Stimulated activated CD4-positive, alpha-beta T cell treated with anti-CD3 and anti-CD28 coated beads, TNF-alpha, amount 100 ng/mL, for 48 hours (primary cell): ENCODE data around the gene ALKBH5.
"Not testable (repeated sequence)": the region's sequence is repeated elsewhere in the genome, so short reads cannot be mapped to it uniquely, and the experiment has no call there.

ENCODE experiments used
- DNase-seq, 3 donors: peaks; one replicate each; pipeline ENCODE4 v3.0.0-alpha.2; 2020; ENCODE audit warnings: low read depth in 3 of 3

The ALKBH5 gene

GRCh38 chr17:18185832-18186626, 2.4 kb downstream of the ALKBH5 start:
- no peak for DNase-seq

- no peak for DNase-seq
Measured at GRCh38 chr17:18186627-18186982, 3.0 kb downstream of the ALKBH5 start.

GRCh38 chr17:18187226-18187625, 3.6 kb downstream of the ALKBH5 start:
- no peak for DNase-seq

GRCh38 chr17:18187821-18188761, 4.5 kb downstream of the ALKBH5 start:
- DNase-seq = peak in 1 of 3 donors; percentile 11

- no peak for DNase-seq
Measured at GRCh38 chr17:18190628-18191235, 7.1 kb downstream of the ALKBH5 start.

GRCh38 chr17:18191236-18191667, 7.6 kb downstream of the ALKBH5 start:
- DNase-seq = no peak

- no peak for DNase-seq
Measured at GRCh38 chr17:18191967-18192366, 8.3 kb downstream of the ALKBH5 start.

GRCh38 chr17:18194394-18194793, 10.8 kb downstream of the ALKBH5 start:
- no peak for DNase-seq

- no peak for DNase-seq
Measured at GRCh38 chr17:18194804-18195203, 11.2 kb downstream of the ALKBH5 start.

- no peak for DNase-seq
Measured at GRCh38 chr17:18195246-18195645, 11.6 kb downstream of the ALKBH5 start.

- no peak for DNase-seq
Measured at GRCh38 chr17:18197535-18198194, 14.0 kb downstream of the ALKBH5 start.

- no peak for DNase-seq
Measured at GRCh38 chr17:18198530-18198929, 14.9 kb downstream of the ALKBH5 start.

- no peak for DNase-seq
Measured at GRCh38 chr17:18201108-18201507, 17.5 kb downstream of the ALKBH5 start.

- DNase-seq = no peak
Measured at GRCh38 chr17:18203308-18203707, 19.7 kb downstream of the ALKBH5 start.

- DNase-seq = no peak
Measured at GRCh38 chr17:18205861-18206260, 22.2 kb downstream of the ALKBH5 start.

GRCh38 chr17:18206962-18207361, 23.3 kb downstream of the ALKBH5 start:
- DNase-seq = no peak

- no peak for DNase-seq
Measured at GRCh38 chr17:18208092-18208491, 24.5 kb downstream of the ALKBH5 start.

- no peak for DNase-seq
Measured at GRCh38 chr17:18213666-18214270, 30.1 kb downstream of the ALKBH5 start.

GRCh38 chr17:18216906-18217305, 33.3 kb downstream of the ALKBH5 start:
- not testable (repeated sequence) for DNase-seq

- DNase-seq = peak; percentile 55 to 64 (median 57)
Measured at GRCh38 chr17:18217412-18218015, 33.9 kb downstream of the ALKBH5 start.
